ENCODE data around the gene SKIDA1.

The SKIDA1 gene

GRCh38 chr10:21515361-21516241 is 9.9 kb downstream of the SKIDA1 start:
- DNase-seq, result no peak

DNA sequence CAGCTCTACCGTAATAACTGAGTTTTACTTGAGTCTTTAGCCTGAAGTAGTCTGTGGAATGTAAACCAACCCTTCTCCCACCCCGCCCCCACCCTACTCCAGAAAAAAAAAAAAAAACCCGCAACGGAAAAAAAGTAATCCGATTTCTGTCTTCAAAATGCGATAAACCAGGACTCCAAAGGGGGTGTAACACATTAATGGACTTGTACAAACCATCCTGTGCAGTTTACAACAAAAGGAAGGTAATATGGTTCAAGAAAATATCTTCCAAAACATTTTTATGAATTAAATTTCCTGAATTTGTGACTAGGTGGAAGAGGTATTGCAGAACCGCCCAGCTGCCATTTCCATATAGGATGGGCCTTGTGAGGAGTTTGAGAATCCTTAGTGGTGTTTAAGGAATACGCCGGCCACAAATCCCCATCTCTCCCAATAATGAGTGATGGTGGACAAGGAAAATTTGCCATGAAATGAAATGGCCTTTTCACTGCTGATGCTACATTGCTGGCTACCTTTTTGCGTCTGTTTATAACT is 10.6 kb downstream of the SKIDA1 start:
- DNase-seq, result no peak

DNA sequence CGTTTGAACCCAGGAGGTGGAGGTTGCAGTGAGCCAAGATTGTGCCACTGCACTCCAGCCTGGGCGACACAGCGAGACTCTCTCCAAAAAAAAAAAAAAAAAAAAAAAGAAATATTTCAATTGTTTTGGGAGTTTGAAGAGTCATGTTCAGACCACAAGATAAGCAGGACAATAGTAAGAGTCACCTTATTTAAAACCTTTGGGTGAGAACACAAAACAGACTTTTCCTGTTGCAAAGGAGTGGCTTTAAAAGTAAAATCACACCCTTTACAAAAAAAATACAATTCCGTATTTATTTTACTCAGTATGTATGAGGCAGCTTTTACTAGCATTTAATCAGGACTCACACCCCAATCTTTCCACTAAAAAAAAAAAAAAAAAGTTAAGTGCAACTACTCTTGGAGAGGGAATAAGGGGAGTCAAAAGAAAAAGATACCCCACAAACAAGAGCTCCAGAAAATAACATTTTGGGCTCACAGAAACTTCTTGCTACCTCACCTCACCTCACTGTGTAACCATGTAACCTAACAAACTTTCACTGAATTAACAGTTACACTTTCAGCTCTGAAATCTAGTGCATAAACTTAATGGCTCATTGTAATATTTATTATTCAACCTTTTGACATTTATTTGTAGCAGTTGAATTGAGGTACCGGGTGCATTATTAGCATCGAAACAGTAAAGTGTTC is 11.2 kb downstream of the SKIDA1 start:
- DNase-seq, result no peak

DNA sequence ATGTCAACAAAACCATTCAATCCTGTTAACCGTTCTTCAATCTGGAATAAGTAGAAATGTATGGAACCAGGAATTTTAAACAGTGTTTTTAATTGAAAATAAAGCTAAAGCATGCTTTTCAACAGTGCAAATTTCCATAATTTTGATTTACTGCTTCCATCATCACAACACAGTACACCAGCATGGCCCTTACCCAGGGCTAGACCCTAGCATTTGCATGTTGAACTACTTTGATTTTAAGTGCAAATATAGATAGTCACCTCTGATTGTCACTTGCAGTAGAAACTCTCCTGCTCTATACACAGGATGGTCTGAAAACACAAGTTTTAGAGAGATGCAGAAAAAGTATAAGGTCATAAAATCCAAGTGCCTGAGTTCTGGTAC is 12.1 kb downstream of the SKIDA1 start:
- DNase-seq, result no peak

DNA sequence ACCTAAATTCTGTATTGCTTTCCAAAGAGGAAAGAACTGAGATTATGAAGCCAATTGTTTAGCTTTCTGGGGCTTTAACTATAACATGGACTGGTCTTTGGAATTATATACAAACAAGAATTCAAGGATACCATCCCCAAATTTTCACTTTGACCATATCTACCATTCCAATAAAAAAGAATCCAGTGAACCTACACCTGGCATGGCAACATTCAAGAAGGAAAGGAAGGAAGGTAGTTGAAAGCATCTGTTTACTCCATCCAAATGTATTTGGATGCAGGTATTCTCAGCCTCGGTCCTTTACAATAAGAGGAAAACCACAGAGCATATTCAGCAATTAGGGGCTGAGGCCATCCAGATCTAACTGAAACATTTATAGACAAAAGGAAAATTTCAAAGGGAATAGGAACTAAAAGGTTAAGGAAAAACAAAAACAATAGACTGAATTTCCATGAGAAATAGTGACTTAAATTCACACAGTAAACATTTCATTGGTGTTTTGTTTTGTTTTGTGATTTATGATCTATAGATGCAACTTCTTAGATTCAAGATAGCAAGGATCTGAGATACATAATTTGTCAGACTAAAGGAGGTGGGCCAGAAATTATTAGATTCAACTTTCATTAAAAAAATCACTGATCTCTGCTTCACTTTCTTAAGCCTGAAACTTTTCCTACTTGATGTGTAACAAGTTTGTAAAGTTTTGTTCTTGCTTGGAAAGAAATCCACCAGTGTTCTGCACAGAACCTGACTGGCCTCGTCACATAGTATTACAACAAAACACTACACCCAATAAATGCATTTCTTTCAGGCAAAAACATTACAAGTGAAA is 12.7 kb downstream of the SKIDA1 start:
- no peak for DNase-seq

GRCh38 chr10:21511946-21512572 is 13.4 kb downstream of the SKIDA1 start:
- DNase-seq, result no peak

DNA sequence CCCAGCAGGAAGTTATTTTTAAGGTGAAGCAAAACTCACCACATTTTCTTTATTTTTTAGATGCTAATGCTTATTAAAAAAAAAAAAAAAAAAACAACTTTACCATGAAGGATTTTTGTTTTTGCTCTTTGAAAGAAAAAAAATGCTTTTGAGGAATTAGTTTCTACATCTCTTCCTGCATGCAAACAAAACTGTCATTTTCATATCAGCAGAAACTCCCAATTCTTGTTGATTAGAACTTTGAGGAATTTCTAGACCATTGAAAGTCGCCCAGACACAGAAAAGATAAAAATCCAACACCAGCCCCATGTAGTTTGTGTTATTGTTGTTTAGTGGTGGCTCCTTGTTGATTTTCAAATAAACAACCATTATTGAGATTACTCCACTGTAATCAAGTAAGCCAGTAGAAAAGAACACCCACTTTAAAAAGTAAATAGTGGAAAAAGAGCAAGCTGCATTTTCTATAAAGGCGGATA is 14.3 kb downstream of the SKIDA1 start:
- DNase-seq, result no peak

GRCh38 chr10:21510241-21511094 is 15.0 kb downstream of the SKIDA1 start:
- DNase-seq, result no peak

DNA sequence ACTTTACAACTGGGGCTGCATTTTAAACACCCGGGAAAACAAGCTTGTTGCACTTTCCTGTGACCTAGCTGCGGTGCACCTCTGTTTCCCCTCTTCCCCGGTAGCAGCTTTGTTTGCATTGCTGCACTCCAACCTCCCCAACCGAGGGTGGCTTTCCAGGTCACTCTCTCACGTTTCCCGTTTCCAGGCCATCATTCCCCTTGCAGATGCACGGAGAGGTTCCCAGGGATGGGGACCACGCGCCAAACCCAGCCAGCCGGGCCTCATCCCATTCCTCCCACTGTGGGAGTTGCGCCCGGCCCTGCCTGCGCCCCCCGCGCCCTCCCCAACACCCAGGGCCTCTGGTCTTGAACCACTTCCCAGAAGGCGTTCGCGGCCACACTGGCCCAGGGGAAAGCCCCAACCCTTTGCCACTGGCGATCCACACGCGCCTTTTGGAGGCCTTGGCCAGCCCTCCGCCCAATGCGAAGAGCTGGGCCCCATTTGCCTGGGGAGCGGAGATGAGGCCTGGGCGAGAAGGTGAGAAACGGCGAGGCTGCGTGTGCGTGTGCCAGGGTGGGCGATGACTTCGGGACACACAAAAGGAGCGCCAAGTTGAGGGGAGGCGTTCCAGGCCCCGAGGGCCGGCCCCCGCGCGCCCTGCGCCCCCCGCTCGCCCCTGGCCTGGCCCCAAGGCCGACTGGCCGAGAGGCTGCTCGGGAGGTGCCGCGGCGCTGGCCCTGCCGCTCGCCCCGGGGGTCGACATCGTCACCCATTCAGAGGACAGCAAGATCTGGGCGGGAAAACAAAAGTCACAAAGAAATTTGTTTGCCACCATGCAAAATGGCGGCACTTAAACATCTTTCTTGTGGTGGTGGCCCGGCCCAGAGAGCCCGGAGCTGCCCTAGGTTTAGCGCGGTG is 15.9 kb downstream of the SKIDA1 start:
- DNase-seq, result no peak

DNA sequence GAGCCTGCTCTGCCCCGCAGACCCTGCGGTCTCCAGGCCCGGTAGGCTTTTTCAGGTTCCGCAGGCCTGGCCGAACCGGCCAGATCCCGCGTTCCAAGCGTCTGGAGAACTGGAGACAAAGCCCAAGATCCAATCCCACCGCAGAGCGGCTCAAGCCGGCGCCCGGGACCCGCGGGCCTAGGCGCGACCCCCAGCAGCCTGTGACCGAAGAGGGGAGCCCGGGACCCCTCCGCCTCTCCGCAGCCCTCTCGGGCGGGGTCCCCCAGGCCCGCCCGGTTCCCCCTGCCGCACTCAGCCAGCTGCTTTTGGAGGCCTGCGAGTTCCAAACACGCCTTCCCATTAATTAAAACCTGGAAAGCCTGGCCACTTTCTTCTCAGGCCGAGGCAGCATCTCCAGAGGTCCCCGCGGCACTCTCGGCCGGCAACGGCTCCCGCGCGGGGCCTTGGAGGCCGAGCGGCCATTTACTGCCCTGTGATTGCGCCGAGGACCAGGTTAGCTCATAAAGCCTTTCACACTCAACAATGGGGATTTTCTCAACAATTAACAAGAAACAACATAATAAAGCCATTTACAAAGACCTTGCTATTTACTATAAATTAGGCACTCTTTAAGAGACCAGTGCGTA is 16.7 kb downstream of the SKIDA1 start:
- no peak for DNase-seq

- DNase-seq, result no peak
Measured at GRCh38 chr10:21507150-21507549, 18.3 kb downstream of the SKIDA1 start.

DNA sequence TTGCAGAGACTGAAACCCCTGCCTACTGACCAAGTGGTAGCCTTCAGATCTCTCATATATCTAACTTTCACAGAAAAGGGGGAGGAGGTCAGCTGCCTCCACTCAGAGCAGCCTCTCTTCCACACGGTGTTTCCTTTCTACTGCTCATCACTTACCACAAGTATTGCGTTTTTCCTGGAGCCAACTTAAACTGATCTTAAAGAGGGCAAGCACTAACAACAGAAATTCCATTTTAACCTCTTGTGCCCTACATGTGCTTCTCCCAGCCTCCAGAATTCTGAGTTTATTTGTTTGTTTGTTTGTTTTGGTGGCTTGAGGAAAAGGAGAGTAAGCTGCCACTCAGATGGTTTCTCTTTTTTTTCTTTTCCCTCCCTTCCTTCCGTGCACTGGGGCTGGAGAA is 19.1 kb downstream of the SKIDA1 start:
- DNase-seq, result no peak

DNA sequence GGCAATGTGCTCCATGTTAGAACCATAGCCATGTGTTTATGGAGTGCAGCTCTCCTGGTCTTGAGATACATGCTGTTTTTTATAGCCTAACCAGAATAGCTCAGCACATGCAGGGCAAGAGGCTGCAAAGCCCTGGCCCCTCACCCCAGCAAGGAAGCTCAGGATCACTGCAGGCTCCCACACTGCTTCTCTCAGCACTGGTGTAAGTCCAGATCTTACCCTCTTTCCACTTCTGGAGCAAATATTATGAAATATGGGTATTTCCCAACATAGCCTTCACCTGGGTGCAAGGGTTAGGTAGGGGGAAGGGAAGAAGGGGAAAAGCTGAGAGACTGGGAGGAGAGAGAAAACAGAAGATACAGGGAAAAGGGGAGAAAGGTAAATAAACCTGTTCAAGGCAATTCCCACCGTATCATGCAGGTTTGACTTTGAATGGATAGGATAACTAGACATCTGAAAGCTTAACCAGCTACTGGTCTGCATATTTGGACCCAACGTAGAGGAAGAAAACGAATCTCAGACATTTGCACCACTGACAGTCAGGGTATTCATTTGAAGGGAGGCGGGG is 19.7 kb downstream of the SKIDA1 start:
- no peak for DNase-seq

DNA sequence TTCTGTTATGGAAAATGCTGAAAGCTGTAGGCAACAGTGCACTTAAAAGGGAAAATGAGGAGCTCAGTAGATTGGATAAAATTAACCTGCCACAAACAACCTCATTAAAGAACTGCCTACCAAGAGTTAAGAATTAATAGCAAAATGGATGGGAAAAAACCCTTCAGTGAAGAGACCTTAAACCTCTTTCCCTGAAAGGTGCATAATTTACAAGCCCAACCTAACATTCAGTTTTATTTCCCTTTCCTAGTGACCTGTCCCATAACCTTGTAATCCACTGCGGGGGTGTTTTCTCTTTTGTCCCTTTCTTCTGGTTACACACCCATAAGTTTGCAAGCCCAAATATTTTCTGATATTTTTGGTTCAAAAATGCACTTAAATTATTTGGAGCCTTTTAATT is 21.9 kb downstream of the SKIDA1 start:
- DNase-seq, result no peak

DNA sequence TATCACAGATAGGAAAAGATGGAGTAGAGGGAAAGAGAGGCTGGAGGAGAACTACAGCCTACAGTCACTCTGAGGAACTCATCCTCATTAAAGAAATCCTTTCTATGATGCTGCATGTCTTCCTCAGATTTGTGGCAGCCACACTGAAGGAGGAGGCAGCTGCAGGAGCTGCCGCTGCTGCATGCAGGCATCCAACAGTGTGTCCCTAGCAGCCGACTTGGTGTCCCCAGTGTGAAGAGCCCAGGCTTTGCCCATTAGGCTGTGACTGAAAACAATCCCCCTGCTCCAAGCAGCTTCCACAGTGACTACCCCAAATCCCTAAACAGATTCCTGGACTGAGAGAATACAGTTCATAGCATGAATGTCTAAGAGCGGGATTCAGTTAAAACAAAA is 23.1 kb downstream of the SKIDA1 start:
- no peak for DNase-seq

DNA sequence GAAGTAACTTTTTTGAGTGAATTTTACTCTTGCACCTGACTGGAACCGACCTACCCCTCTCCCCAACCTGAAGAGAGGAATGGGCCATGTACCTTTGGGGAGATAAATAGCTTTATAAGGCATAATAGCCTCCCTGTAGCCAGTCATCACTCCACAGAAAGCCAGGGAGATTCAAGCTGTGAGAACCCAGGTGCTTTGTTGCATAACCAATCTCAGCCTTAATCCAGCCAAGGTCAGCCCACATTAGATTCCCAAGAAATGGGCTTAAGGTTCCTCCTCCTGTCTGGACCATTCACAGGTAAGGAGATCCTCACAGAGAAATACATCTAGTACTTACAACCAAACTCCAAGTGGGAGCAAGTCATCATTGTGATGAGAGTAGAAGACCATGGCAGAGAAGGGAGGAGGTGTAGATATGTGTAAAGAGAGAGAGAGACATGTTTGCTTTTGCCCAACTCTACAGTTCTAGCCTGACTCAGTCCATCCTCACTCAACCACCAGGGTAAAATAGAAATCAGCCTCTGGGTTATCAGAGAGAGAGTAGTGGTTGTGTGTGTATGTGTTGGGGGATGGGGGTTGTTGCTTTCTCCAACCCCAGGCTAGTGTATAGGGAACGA is 23.6 kb downstream of the SKIDA1 start:
- no peak for DNase-seq

DNA sequence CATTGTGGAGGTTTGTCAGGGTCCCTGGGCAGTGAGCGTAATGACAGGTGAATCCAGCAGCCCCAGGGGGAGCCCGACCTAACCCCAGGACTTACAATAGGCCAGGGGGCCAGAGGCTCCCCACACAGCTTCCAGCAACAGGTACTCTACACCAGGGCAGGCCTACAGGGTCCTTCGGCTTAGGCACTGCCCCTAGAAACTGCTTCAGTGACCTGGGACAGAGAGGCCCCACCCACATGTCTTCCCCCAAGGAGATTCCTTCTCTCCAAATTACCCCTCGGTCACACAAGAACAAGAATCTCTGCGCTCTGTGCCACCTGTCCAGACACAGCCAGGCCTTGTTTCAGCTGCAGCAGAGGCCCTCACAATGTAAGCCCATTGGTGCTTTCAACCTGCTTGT is 24.4 kb downstream of the SKIDA1 start:
- DNase-seq, result no peak

DNA sequence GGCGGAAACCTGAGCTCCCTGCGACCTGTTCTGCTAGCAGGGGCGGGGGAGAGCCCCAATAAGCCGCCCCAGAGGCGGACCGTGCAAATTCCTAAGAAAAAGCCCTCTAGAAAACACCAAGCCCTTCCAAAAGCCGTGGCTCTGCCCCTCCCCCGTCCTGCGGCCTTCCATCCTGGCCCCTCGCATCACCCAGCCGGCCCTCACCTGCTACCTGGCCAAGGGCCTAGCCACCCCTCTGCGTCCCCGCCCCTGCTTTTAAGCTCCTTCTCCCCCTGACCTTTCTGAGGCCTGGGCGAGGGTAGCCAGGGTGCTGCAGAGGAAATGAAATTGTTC is 24.9 kb downstream of the SKIDA1 start:
- no peak for DNase-seq

All from stimulated activated CD4-positive, alpha-beta T cell treated with anti-CD3 and anti-CD28 coated beads, Interleukin-4, amount 100 ng/mL, for 24 hours (primary cell).